Activated B cell treated with CpG ODN at 0.5 μM for 24 hours (primary cell): Measurements from ENCODE around the gene TP63. TPM values are rescaled to one million over a fixed set of nuclear protein-coding genes. Genes with fewer than 3 reads are reported as not detected.

Experiments
- ATAC-seq: fragments of 200-7000 bp; cut with Tn5 transposase; one replicate; pipeline ENCODE4 v1.10.0; 2021; ENCODE audit warnings: low read depth, mild to moderate bottlenecking, moderate library complexity
- CTCF ChIA-PET: fragments of 350-600 bp; sonication (Branson Sonifier 250); formaldehyde crosslinking; loops from one replicate; lab custom pipeline; 2021; ENCODE audit warnings: antibody characterized with exemption; lab: Charles Lee
- POLR2A ChIA-PET: fragments of 350-600 bp; sonication (Branson Sonifier 250); formaldehyde crosslinking; loops from one replicate; lab custom pipeline; 2021; ENCODE audit warnings: antibody characterized with exemption; lab: Charles Lee
- DNase-seq: peaks from one replicate; pipeline ENCODE4 v3.0.0; 2022
- H3K27ac Mint-ChIP-seq: one replicate; pipeline ENCODE4 v1.8.0; 2020; ENCODE audit warnings: mixed read lengths
- H3K27me3 Mint-ChIP-seq: one replicate; pipeline ENCODE4 v1.8.0; 2021; ENCODE audit warnings: mixed read lengths
- H3K36me3 Mint-ChIP-seq: one replicate; pipeline ENCODE4 v1.8.0; 2021; ENCODE audit warnings: low read depth, mixed read lengths
- H3K4me1 Mint-ChIP-seq: one replicate; pipeline ENCODE4 v1.8.0; 2021; ENCODE audit warnings: mixed read lengths
- H3K4me3 Mint-ChIP-seq: one replicate; pipeline ENCODE4 v1.8.0; 2020; ENCODE audit warnings: mild to moderate bottlenecking, mixed read lengths
- H3K9me3 Mint-ChIP-seq: one replicate; pipeline ENCODE4 v1.8.0; 2020; ENCODE audit warnings: mixed read lengths
- intact Hi-C: fragments of 100-400 bp; cut with micrococcal nuclease; formaldehyde crosslinking; loops from one replicate; pipeline ENCODE4 v1.15.1; 2024
- total RNA-seq: library from RNA; stranded (reverse); gene quantifications from 2 replicates; pipeline ENCODE4 v1.2.3, GENCODE V29; 2022
- TF ChIP-seq, protein P1 (sequence below): fragments of 200-600 bp; IDR thresholded peaks from one replicate; pipeline ENCODE4 v1.8.0; 2022; ENCODE audit warnings: antibody characterized with exemption, mild to moderate bottlenecking

Gene TP63
- total RNA-seq, 1 donor from 2014 or later, result 3.9 TPM

DNA sequence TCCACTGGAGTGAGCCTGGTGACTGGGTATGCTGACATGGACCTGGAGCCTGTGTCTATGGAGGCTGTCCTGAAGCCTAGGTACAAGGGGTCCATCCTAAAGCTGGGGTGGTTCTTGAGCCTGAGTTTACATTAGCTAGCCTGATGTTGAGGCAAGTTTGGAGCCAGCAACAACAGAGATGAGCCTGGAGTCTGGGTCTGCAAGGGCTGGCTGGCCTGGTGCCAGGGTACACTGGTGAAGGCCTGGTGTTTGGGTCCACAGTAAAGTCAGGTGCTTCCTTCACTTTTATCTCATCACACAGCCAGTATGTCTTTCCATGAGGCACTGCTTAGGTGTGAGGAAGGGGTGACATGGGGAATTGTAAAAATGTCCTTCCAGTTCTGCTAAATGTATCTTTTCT is 49.5 kb downstream of the TP63 start:
- TF ChIP-seq, protein P1, sequence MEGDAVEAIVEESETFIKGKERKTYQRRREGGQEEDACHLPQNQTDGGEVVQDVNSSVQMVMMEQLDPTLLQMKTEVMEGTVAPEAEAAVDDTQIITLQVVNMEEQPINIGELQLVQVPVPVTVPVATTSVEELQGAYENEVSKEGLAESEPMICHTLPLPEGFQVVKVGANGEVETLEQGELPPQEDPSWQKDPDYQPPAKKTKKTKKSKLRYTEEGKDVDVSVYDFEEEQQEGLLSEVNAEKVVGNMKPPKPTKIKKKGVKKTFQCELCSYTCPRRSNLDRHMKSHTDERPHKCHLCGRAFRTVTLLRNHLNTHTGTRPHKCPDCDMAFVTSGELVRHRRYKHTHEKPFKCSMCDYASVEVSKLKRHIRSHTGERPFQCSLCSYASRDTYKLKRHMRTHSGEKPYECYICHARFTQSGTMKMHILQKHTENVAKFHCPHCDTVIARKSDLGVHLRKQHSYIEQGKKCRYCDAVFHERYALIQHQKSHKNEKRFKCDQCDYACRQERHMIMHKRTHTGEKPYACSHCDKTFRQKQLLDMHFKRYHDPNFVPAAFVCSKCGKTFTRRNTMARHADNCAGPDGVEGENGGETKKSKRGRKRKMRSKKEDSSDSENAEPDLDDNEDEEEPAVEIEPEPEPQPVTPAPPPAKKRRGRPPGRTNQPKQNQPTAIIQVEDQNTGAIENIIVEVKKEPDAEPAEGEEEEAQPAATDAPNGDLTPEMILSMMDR, result no peak
- H3K4me3 Mint-ChIP-seq, result no peak overlapping the region
- no peaks in the 10 kb centered on the region for H3K36me3 Mint-ChIP-seq
- ATAC-seq (no peak), DNase-seq (no peak)
- ChIA-PET POLR2A (no interaction called here), CTCF (no interaction called here)
- H3K27me3 Mint-ChIP-seq, result no peaks in the 10 kb centered on the region
- no peaks in the 10 kb centered on the region for H3K4me1 Mint-ChIP-seq
- H3K27ac Mint-ChIP-seq, result no peak overlapping the region
- intact Hi-C loops, result no loop called here
- no peaks in the 10 kb centered on the region for H3K9me3 Mint-ChIP-seq

DNA sequence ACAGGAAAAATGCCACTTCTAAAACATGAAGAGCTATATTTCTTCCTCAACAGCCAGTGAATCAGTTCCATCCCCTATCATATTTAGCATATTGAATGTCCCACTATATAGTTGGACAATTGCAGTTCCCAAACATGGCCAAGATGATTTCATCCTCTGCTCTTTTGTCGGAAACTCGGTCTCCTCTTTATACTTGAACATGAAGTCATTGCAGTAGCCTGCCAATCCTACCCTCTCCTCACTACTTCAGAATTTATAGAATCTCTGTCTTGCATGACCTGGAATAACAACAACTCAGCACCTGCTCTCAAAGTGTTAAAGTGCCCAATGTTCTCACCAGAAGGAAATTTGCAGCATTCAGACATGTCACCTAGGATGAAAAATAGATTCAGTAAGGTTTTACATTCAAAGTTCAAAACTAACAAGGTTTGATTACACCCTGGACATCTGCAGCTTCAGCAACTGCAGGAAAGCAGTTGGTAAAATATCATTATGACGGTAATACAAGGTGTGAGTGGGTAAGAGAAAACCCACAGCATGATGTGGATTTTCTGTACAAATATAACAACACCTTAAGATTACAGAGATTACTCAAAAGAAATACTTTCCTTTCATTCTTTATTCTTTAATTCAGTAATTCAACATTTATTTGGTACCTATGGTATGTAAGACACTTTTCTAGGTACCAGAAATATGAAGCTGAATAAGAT is 52.5 kb downstream of the TP63 start:
- no peak overlapping the region for H3K27ac Mint-ChIP-seq
- POLR2A ChIA-PET, result no interaction called here
- no peak for ATAC-seq
- TF ChIP-seq, protein P1, result no peak
- intact Hi-C loops, result no loop called here
- H3K27me3 Mint-ChIP-seq, result no peaks in the 10 kb centered on the region
- no peaks in the 10 kb centered on the region for H3K9me3 Mint-ChIP-seq
- CTCF ChIA-PET, result no interaction called here
- H3K4me3 Mint-ChIP-seq, result no peak overlapping the region
- DNase-seq, result no peak
- no peaks in the 10 kb centered on the region for H3K4me1 Mint-ChIP-seq
- no peaks in the 10 kb centered on the region for H3K36me3 Mint-ChIP-seq

DNA sequence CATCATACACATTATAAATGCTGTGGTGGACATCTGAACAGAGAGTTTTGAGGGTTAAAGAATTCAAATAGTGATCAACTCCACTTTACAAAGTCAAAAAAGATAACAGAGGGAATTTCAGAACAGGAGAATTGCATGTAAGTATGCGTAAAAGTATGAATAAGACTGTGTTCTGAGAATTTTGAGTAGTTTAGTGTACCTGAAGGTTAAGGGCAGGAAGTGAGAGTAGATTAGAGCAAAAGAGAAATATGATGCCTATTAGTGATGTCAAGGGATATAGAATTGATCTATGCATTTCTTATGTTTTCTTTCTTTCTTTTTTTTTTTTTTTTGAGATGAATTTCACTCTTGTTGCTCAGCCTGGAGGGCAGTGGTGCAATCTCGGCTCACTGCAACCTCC is 53.1 kb downstream of the TP63 start:
- Mint-ChIP-seq H3K4me3 (no peak overlapping the region), H3K9me3 (no peaks in the 10 kb centered on the region), H3K27ac (no peak overlapping the region), H3K4me1 (no peaks in the 10 kb centered on the region), H3K27me3 (no peaks in the 10 kb centered on the region), H3K36me3 (no peaks in the 10 kb centered on the region)
- DNase-seq (no peak), ATAC-seq (no peak)
- ChIA-PET POLR2A (no interaction called here), CTCF (no interaction called here)
- intact Hi-C loops, result no loop called here
- TF ChIP-seq, protein P1, result no peak

DNA sequence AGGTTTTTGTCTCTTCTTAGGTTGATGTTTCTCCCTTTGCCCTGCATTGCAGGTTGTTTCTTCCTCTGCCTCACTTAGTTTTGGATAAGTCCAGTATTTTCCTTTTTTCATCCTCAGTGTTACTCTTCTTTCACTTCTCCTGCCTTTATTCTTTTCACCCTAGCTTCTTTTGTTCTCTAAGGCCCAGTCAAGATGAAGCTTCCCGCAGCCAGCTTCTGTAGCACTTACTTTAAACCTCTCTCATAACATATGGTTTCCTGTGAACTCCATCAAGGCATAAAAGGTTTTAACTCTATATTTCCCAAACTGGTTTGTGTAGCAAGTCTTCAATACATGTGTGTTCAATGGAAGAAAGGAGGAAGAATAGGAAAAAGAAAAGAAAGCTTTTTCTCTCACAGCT is 54.1 kb downstream of the TP63 start:
- no peak overlapping the region for H3K27ac Mint-ChIP-seq

DNA sequence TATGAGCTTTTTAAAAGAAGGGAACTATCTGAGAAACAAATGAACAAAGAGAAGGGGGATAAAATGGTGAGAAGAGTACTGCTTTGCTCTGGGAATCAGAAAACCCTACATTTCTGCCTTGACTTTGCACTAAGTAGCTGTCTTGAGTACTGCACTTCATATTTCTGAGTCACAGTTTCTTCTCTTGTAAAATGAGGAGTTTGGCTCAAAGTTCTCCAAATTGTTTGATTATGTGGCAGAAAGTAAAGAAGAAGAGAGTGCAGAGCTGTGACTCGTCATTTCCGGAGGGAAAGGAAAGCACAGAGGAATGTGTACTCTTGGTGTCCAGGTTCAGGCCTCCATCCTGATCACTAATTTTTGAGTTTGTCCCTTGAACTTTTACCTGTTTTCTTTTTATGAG is 54.7 kb downstream of the TP63 start:
- Mint-ChIP-seq H3K4me1 (no peaks in the 10 kb centered on the region), H3K27ac (no peak overlapping the region), H3K36me3 (no peaks in the 10 kb centered on the region), H3K4me3 (no peak overlapping the region), H3K9me3 (no peaks in the 10 kb centered on the region), H3K27me3 (no peaks in the 10 kb centered on the region)
- ATAC-seq (no peak), DNase-seq (no peak)
- intact Hi-C loops, result no loop called here
- CTCF ChIA-PET, result no interaction called here
- POLR2A ChIA-PET, result no interaction called here
- TF ChIP-seq, protein P1, result no peak

More for the DNA sequence above, 54.1 kb downstream of the TP63 start:
- POLR2A ChIA-PET, result no interaction called here
- Mint-ChIP-seq H3K27me3 (no peaks in the 10 kb centered on the region), H3K4me3 (no peak overlapping the region), H3K9me3 (no peaks in the 10 kb centered on the region), H3K36me3 (no peaks in the 10 kb centered on the region), H3K4me1 (no peaks in the 10 kb centered on the region)
- TF ChIP-seq, protein P1, result no peak
- CTCF ChIA-PET, result no interaction called here
- DNase-seq, result no peak
- intact Hi-C loops, result no loop called here
- no peak for ATAC-seq
